Neural crest cell (in vitro differentiated cells): ENCODE measurements around the gene DNAAF1. TPM values are rescaled to one million over a fixed set of nuclear protein-coding genes. Genes with fewer than 3 reads are reported as not detected.
"Not testable (repeated sequence)": the region's sequence is repeated elsewhere in the genome, so short reads cannot be mapped to it uniquely, and the experiment has no call there.

Experiments used
- DNase-seq: peaks from one replicate; pipeline ENCODE4 v3.0.0; 2021; ENCODE audit warnings: low read depth, mixed read lengths, low spot score
- H3K27ac Mint-ChIP-seq: one replicate; pipeline ENCODE4 v1.8.0; 2021; ENCODE audit warnings: mild to moderate bottlenecking, mixed read lengths; ENCODE audit not compliant: unreplicated experiment
- H3K27me3 Mint-ChIP-seq: 2 replicates; pipeline ENCODE4 v1.8.0; 2021; ENCODE audit warnings: low read depth, mild to moderate bottlenecking, mixed read lengths
- H3K36me3 Mint-ChIP-seq: 2 replicates; pipeline ENCODE4 v1.8.0; 2021; ENCODE audit warnings: low read depth, mild to moderate bottlenecking, mixed read lengths
- H3K4me1 Mint-ChIP-seq: 2 replicates; pipeline ENCODE4 v1.8.0; 2021; ENCODE audit warnings: mixed read lengths
- H3K4me3 Mint-ChIP-seq: one replicate; pipeline ENCODE4 v1.8.0; 2021; ENCODE audit warnings: mild to moderate bottlenecking, mixed read lengths
- H3K9me3 Mint-ChIP-seq: 2 replicates; pipeline ENCODE4 v1.8.0; 2021; ENCODE audit warnings: mixed read lengths
- total RNA-seq: library from RNA; stranded (reverse); gene quantifications from 2 replicates; pipeline ENCODE4 v1.2.1, GENCODE V29; 2021
- TF ChIP-seq, protein P1 (sequence below): fragments of 200-600 bp; sonication (generic); conservative IDR thresholded peaks from 2 replicates; pipeline ENCODE4 v1.5.0; 2021; ENCODE audit warnings: antibody characterized with exemption, mild to moderate bottlenecking

The DNAAF1 gene
- total RNA-seq, 1 donor from 2014 or later = 0.35 TPM

DNA sequence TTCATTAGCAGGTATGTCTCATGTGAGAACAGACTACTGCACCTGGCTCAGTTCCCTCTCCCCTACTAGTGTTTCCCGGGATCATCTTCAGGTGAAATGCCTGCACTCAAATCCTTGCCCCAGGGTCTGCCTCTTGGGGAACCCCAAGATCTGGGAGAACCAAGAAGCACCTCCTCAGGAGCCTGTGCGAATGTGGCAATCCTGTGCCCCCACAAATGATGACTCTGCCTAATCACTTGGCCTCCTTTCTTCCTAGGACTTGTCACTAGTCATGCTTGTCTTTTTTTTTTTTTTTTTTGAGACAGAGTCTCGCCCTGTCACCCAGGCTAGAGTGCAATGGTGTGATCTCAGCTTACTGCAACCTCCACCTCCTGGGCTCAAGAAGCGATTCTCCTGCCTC, 67.5 kb downstream of the DNAAF1 start:
- DNase-seq = no peak
- Mint-ChIP-seq H3K27ac (no peak overlapping the region), H3K4me1 (no peaks in the 10 kb centered on the region), H3K36me3 (no peaks in the 10 kb centered on the region), H3K4me3 (no peak overlapping the region), H3K27me3 (no peaks in the 10 kb centered on the region), H3K9me3 (no peaks in the 10 kb centered on the region)
- TF ChIP-seq, protein P1, sequence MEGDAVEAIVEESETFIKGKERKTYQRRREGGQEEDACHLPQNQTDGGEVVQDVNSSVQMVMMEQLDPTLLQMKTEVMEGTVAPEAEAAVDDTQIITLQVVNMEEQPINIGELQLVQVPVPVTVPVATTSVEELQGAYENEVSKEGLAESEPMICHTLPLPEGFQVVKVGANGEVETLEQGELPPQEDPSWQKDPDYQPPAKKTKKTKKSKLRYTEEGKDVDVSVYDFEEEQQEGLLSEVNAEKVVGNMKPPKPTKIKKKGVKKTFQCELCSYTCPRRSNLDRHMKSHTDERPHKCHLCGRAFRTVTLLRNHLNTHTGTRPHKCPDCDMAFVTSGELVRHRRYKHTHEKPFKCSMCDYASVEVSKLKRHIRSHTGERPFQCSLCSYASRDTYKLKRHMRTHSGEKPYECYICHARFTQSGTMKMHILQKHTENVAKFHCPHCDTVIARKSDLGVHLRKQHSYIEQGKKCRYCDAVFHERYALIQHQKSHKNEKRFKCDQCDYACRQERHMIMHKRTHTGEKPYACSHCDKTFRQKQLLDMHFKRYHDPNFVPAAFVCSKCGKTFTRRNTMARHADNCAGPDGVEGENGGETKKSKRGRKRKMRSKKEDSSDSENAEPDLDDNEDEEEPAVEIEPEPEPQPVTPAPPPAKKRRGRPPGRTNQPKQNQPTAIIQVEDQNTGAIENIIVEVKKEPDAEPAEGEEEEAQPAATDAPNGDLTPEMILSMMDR = no peak

DNA sequence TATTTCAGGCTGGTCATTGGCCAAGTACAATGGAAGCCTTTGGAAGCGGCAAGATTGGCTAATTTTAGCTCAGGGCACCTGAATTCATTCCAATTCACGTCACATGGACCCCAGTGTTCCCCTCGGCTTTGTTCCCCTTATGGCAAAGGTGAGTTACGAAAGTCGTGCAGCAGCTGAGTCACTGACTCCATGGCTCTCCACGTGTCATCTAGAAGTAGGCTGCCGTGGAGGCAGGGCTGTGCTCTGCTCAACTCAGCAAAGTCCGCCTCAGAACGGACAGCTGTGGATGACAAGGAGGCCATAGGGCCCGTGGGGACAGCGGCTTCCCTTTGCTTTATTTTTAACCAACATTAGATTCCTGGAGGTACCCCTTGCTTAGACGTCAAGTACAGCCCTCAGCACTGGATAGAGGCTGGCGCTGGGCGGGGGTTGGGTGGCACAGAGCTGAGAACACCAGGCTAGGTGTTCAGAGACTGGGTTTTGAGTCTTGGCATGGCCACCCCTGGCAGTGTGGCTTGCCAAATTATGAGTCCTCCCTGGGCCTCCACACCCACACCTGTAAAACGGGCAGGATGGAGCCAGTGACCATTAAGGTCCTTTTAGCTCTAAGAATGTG, 69.5 kb downstream of the DNAAF1 start:
- no peak for DNase-seq
- Mint-ChIP-seq H3K9me3 (no peaks in the 10 kb centered on the region), H3K36me3 (no peaks in the 10 kb centered on the region), H3K4me3 (no peak overlapping the region), H3K27me3 (no peaks in the 10 kb centered on the region), H3K27ac (no peak overlapping the region), H3K4me1 (peaks cover 11% of the 10 kb centered on the region)
- TF ChIP-seq, protein P1 = no peak

GRCh38 chr16:84215531-84215930, 70.4 kb downstream of the DNAAF1 start:
- peak overlapping the region; percentile 31 for H3K27ac Mint-ChIP-seq
- H3K4me1 Mint-ChIP-seq = peaks cover 11% of the 10 kb centered on the region
- no peaks in the 10 kb centered on the region for H3K27me3 Mint-ChIP-seq
- H3K9me3 Mint-ChIP-seq = no peaks in the 10 kb centered on the region
- H3K36me3 Mint-ChIP-seq = no peaks in the 10 kb centered on the region
- H3K4me3 Mint-ChIP-seq = no peak overlapping the region
- TF ChIP-seq, protein P1 = no peak
- DNase-seq = no peak

- H3K36me3 Mint-ChIP-seq, H3K27me3 Mint-ChIP-seq, DNase-seq, H3K4me3 Mint-ChIP-seq, H3K9me3 Mint-ChIP-seq, H3K27ac Mint-ChIP-seq: not testable (repeated sequence)
- peaks cover 11% of the 10 kb centered on the region for H3K4me1 Mint-ChIP-seq
Measured at GRCh38 chr16:84216144-84216543, 71.0 kb downstream of the DNAAF1 start.

GRCh38 chr16:84218176-84218823, 73.2 kb downstream of the DNAAF1 start:
- peaks cover 11% of the 10 kb centered on the region for H3K4me1 Mint-ChIP-seq
- TF ChIP-seq, protein P1 = no peak
- H3K4me3 Mint-ChIP-seq = no peak overlapping the region
- H3K27ac Mint-ChIP-seq = no peak overlapping the region
- no peaks in the 10 kb centered on the region for H3K36me3 Mint-ChIP-seq
- H3K9me3 Mint-ChIP-seq = no peaks in the 10 kb centered on the region
- no peak for DNase-seq
- no peaks in the 10 kb centered on the region for H3K27me3 Mint-ChIP-seq

DNA sequence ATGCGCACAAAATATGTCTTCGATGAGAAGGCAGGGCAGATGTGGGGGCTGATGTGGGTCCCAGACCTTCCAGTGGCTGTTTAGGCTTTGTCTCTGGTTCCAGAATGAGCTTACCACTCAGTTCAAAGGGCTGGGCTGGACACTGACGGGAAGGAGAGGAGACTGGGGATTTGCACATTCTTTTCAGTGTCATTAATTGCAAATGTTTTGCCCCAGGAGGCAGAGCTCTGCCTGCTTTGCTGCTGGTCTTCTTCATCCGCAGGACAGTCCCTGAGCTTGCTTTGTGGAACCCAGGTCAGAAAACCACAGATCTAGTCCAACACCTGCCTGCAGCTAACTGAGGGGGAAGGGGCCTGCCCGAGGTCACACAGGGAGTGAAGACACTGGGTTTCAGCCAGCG, 73.8 kb downstream of the DNAAF1 start:
- Mint-ChIP-seq H3K4me1 (peaks cover 11% of the 10 kb centered on the region), H3K27ac (no peak overlapping the region), H3K4me3 (no peak overlapping the region), H3K9me3 (no peaks in the 10 kb centered on the region), H3K27me3 (no peaks in the 10 kb centered on the region), H3K36me3 (no peaks in the 10 kb centered on the region)
- DNase-seq = no peak
- TF ChIP-seq, protein P1 = no peak
